Activated CD8-positive, alpha-beta memory T cell treated with anti-CD3 and anti-CD28 coated beads for 48 hours (primary cell): Measurements from ENCODE around the gene SLC48A1.
"Not testable (repeated sequence)": the region's sequence is repeated elsewhere in the genome, so short reads cannot be mapped to it uniquely, and the experiment has no call there.

Source experiments
- DNase-seq, 3 experiments: peaks; one replicate each; pipeline ENCODE4 v3.0.0-alpha.2; 2020; ENCODE audit warnings: low read depth in 2 of 3, low spot score in 2 of 3

The SLC48A1 gene

GRCh38 chr12:47808574-47809365 lies 35.7 kb downstream of the SLC48A1 start:
- DNase-seq = no peak

- not testable (repeated sequence) for DNase-seq
Observed at GRCh38 chr12:47809518-47809917, 36.5 kb downstream of the SLC48A1 start.

- no peak for DNase-seq
Observed at GRCh38 chr12:47811072-47811396, 38.0 kb downstream of the SLC48A1 start.

GRCh38 chr12:47811581-47812484 lies 38.8 kb downstream of the SLC48A1 start:
- DNase-seq = no peak

- DNase-seq = peak; percentile 81 to 92 (median 82)
Observed at GRCh38 chr12:47812797-47813510, 39.9 kb downstream of the SLC48A1 start.

GRCh38 chr12:47813511-47814196 lies 40.6 kb downstream of the SLC48A1 start:
- DNase-seq = no peak

GRCh38 chr12:47814539-47815170 lies 41.6 kb downstream of the SLC48A1 start:
- no peak for DNase-seq

- DNase-seq = not testable (repeated sequence)
Observed at GRCh38 chr12:47815447-47815846, 42.4 kb downstream of the SLC48A1 start.

GRCh38 chr12:47816403-47817271 lies 43.6 kb downstream of the SLC48A1 start:
- DNase-seq = no peak

- DNase-seq = no peak
Observed at GRCh38 chr12:47817272-47818006, 44.4 kb downstream of the SLC48A1 start.

GRCh38 chr12:47818007-47818376 lies 45.0 kb downstream of the SLC48A1 start:
- DNase-seq = no peak

GRCh38 chr12:47818467-47819137 lies 45.6 kb downstream of the SLC48A1 start:
- no peak for DNase-seq

GRCh38 chr12:47819138-47819895 lies 46.3 kb downstream of the SLC48A1 start:
- peak in 1 of 3 experiments; percentile 51 for DNase-seq

- peak in 1 of 3 experiments; percentile 58 for DNase-seq
Observed at GRCh38 chr12:47819896-47820630, 47.0 kb downstream of the SLC48A1 start, which contains the start of gene HDAC7. HDAC7 (minus strand) TSS chr12:47819903; CDS start chr12:47819785, 118 bp downstream.

GRCh38 chr12:47820631-47821345 lies 47.8 kb downstream of the SLC48A1 start:
- no peak for DNase-seq

- DNase-seq = no peak
Observed at GRCh38 chr12:47821346-47821706, 48.3 kb downstream of the SLC48A1 start.
